Mucosa of stomach (tissue), 1 donor: Measurements from ENCODE around the gene PTGR2.
"Not testable (repeated sequence)": the region's sequence is repeated elsewhere in the genome, so short reads cannot be mapped to it uniquely, and the experiment has no call there.

Experiments
- H3K27me3 ChIP-seq: one replicate; pipeline ENCODE4 v1.7.0; 2013; ENCODE audit warnings: mild to moderate bottlenecking, low read length; ENCODE audit not compliant: control insufficient read depth, insufficient read depth
- H3K36me3 ChIP-seq: one replicate; pipeline ENCODE4 v1.7.0; 2013; ENCODE audit warnings: low read length; ENCODE audit not compliant: control insufficient read depth, insufficient read depth
- H3K4me1 ChIP-seq: one replicate; pipeline ENCODE4 v1.7.0; 2013; ENCODE audit warnings: mild to moderate bottlenecking, low read length; ENCODE audit not compliant: control insufficient read depth, insufficient read depth
- H3K4me3 ChIP-seq: one replicate; pipeline ENCODE4 v1.7.0; 2013; ENCODE audit warnings: low read length
- H3K9ac ChIP-seq: one replicate; pipeline ENCODE4 v1.7.0; 2013; ENCODE audit warnings: mild to moderate bottlenecking, low read length, moderate library complexity
- H3K9me3 ChIP-seq: one replicate; pipeline ENCODE4 v1.7.0; 2013; ENCODE audit warnings: mild to moderate bottlenecking, low read length, moderate library complexity; ENCODE audit not compliant: control insufficient read depth
- donor health status: Pancreatic carcinoma.

The PTGR2 gene

DNA sequence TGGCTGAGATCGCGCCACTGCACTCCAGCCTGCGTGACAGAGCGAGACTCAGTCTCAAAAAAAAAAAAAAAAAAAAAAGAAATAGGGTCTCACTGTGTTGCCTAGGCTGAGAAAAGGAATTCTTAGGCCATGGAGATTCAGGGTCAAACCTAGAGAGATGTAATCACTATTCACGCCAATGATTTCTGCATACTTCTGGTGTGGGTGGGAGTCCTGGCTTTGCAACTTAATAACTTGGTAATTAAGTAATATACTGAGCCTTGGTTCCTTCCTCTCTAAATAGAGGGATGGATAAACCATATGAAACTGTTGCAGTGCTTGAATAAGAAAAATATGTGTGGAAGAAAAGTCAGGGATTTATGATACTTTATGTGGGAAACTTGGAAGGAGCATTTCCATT, 37.7 kb downstream of the PTGR2 start:
- Histone ChIP-seq H3K4me3 (no peak overlapping the region), H3K9ac (no peak overlapping the region), H3K36me3 (no peaks in the 10 kb centered on the region), H3K27me3 (no peaks in the 10 kb centered on the region), H3K4me1 (peaks cover 9% of the 10 kb centered on the region), H3K9me3 (no peaks in the 10 kb centered on the region)

DNA sequence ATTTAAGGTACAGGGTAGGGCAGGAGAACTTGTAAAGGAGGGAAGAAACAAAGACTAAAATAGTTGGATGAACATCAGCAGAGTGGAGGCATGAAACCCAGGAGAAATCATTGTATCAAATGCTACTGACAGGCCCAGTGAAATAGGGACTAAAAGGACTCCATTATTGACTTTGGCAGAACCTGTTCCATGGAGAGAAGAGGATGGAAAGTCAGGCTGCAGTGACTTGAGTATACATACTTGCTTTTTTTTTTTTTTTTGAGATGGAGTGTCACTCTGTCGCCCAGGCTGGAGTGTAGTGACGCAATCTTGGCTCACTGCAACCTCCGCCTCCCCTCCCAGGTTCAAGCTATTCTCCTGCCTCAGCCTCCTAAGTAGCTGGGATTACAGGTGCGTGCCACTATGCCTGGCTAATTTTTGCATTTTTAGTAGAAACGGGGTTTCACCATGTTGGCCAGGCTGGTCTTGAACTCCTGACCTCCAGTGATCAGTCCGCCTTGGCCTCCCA, 42.6 kb downstream of the PTGR2 start:
- not testable (repeated sequence) for H3K9me3 ChIP-seq, H3K36me3 ChIP-seq, H3K4me3 ChIP-seq

DNA sequence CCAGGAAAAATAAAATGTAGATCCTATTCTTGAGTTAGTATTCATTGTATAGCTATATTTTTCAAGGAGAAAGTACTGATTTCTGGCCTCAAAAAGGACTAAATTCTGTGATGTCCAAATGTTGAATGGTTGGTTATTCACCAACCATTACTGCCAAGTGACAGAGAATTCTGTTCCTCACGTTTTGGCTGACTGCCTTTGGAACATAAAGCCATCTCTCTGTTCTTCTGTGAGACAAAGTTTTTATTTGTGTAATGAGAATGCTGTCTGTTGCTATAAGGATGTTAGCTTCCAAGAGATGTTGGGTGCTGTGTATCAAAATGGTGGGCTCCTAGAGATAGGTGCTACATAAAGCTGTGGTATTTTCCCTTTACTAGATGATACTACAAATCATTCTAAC, 44.3 kb downstream of the PTGR2 start:
- peaks cover 5% of the 10 kb centered on the region for H3K36me3 ChIP-seq
- no peak overlapping the region for H3K4me3 ChIP-seq
- no peaks in the 10 kb centered on the region for H3K9me3 ChIP-seq
- no peaks in the 10 kb centered on the region for H3K27me3 ChIP-seq
- H3K9ac ChIP-seq = no peak overlapping the region
- no peaks in the 10 kb centered on the region for H3K4me1 ChIP-seq

More for the DNA sequence above, 42.6 kb downstream of the PTGR2 start:
- H3K4me1 ChIP-seq, H3K27me3 ChIP-seq, H3K9ac ChIP-seq: not testable (repeated sequence)

DNA sequence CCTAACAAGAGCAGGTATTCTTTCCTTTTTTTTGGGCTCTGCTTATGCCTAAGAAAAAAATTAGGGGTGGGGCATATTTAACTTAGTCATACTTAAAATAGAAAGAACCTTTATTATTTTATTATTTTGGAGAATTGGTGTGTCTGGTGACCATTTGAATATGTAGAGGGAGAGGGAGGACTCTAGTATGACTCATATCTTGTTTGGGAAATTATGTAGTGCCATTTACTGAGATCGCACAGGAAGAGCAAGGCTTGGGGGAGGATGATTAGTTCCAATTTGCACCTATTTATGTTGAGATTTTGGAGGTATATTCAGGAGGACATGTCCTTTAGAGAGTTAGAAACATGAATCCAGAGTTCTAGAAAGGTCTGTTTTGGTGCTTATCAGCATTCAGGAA, 44.9 kb downstream of the PTGR2 start:
- peaks cover 5% of the 10 kb centered on the region for H3K36me3 ChIP-seq
- no peak overlapping the region for H3K4me3 ChIP-seq
- H3K9ac ChIP-seq = no peak overlapping the region
- no peaks in the 10 kb centered on the region for H3K9me3 ChIP-seq
- H3K4me1 ChIP-seq = no peaks in the 10 kb centered on the region
- H3K27me3 ChIP-seq = no peaks in the 10 kb centered on the region

DNA sequence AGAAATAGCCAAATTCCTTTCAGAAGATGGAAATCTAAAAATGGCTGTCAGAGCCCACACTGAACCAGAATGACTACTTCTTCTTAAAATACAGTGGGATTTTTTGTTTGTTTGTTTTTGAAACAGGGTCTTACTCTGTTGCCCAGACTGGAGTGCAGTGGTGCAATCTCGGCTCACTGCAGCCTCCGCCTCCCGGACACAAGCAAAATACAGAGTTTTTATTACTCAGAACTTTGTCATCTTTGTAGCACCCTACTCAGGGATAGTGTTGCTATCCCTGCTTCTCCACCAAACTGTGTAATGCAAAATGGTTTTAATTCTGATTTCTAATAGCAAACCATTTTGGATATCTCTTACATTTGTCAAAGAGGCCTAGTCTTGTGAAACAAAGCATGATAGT, 51.4 kb downstream of the PTGR2 start:
- Histone ChIP-seq H3K27me3 (no peaks in the 10 kb centered on the region), H3K9ac (no peak overlapping the region), H3K9me3 (no peaks in the 10 kb centered on the region), H3K4me1 (no peaks in the 10 kb centered on the region), H3K36me3 (no peaks in the 10 kb centered on the region), H3K4me3 (no peak overlapping the region)

DNA sequence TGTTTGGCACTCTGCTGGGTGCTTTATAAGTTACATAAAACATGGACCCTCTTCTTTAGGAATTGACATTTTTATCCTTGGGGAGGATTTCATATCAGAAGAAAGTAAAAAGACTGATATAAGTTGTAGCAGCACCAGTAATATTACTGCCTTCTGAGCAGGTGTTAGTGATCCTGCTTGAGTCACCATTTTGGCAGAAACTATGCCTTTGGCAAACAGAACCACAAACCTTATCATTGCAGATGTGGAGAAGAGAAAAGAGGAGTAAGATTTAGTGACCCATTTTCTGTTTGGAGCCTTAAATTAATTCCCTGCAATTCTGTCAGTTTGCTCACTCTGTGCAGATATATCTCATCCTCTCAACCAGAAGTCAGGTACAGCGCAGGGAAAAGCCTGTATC, 58.0 kb downstream of the PTGR2 start:
- no peaks in the 10 kb centered on the region for H3K27me3 ChIP-seq
- no peaks in the 10 kb centered on the region for H3K36me3 ChIP-seq
- H3K9me3 ChIP-seq = no peaks in the 10 kb centered on the region
- no peak overlapping the region for H3K9ac ChIP-seq
- H3K4me1 ChIP-seq = no peaks in the 10 kb centered on the region
- H3K4me3 ChIP-seq = no peak overlapping the region

DNA sequence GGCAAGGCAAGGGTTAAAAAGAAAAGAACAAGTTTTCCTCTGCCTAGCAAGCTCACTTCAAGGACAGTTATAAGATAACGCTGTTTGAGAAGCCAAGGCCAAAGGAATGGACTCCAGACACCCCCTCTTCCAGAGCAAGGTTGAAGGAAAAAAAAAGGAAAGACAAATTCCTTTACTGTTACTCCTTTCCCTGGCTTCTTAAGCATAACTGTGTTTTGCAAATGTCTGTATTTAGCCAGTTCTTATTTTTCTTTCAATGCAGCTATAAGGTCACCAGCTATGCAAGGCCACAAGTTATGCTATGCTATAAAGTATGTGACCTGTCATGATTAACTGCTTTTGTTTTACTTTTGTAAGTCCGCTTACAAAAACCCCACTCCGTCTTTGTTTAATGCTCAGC, 61.6 kb downstream of the PTGR2 start:
- Histone ChIP-seq H3K4me1 (no peaks in the 10 kb centered on the region), H3K4me3 (no peak overlapping the region), H3K9me3 (no peaks in the 10 kb centered on the region), H3K9ac (no peak overlapping the region), H3K27me3 (no peaks in the 10 kb centered on the region), H3K36me3 (no peaks in the 10 kb centered on the region)

DNA sequence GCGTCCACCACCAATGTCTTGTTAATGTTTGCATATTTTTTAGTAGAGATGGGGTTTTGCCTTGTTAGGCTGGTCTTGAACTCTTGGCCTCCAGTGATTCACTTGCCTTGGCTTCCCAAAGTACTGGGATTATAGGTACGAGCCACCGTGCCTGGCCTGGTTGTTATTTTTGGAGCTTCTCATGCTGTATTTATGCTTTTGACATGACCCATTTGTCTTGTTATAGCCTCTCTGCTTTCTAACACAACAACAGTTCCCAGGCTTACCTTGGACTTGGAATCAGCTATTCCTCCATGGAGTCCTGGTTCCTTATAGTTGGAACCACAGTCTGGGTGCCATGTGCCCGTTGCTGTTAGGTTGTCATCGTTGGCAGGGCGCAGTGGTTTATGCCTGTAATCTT, 64.7 kb downstream of the PTGR2 start:
- Histone ChIP-seq H3K36me3 (no peaks in the 10 kb centered on the region), H3K4me1 (no peaks in the 10 kb centered on the region), H3K27me3 (no peaks in the 10 kb centered on the region), H3K9ac (no peak overlapping the region), H3K4me3 (no peak overlapping the region), H3K9me3 (no peaks in the 10 kb centered on the region)

DNA sequence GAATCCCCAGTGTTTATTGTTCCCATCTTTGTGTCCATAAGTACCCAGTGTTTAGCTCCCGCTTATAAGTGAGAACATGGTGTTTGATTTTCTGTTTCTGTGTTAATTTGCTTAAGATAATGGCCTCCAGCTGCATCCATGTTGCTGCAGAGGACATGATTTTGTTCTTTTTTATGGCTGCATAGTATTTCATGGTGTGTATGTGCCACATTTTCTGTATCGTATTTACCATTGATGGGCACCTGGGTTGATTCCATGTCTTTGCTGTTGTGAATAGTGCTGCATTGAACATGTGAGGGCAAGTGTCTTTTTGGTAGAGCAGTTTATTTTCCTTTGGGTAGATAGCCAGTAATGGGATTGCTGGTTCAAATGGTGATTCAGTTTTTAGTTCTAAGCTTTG, 67.8 kb downstream of the PTGR2 start:
- H3K9me3 ChIP-seq, H3K9ac ChIP-seq, H3K36me3 ChIP-seq, H3K27me3 ChIP-seq, H3K4me1 ChIP-seq, H3K4me3 ChIP-seq: not testable (repeated sequence)

DNA sequence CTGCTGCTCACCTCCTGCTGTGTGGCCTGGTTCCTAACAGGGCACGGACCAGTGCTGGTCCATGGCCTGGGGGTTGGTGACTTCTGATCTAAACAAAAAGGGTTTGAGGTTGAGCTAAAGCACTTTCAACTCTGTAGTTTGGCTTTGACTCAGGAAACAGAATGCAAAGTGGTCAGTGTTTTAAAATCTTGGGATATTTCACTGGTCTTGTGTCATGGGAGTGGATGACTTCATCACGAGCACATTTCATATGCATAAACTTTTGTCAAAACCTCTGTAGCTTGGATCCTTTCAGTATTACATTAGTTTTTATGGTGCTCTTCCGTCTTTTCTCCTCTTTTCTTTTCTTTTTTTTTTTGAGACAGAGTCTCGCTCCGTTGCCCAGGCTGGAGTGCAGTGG, 72.7 kb downstream of the PTGR2 start:
- H3K36me3 ChIP-seq = peaks cover 6% of the 10 kb centered on the region
- H3K9me3 ChIP-seq = no peaks in the 10 kb centered on the region
- H3K4me1 ChIP-seq = no peaks in the 10 kb centered on the region
- H3K4me3 ChIP-seq = no peak overlapping the region
- H3K9ac ChIP-seq = no peak overlapping the region
- no peaks in the 10 kb centered on the region for H3K27me3 ChIP-seq
